ENCODE results near the gene CBR4. TPM values are rescaled to one million over a fixed set of nuclear protein-coding genes. Genes with fewer than 3 reads are reported as not detected.
"Not testable (repeated sequence)": the region's sequence is repeated elsewhere in the genome, so short reads cannot be mapped to it uniquely, and the experiment has no call there.

The CBR4 gene
- total RNA-seq, 1 donor from 2014 or later = 15.2 TPM

DNA sequence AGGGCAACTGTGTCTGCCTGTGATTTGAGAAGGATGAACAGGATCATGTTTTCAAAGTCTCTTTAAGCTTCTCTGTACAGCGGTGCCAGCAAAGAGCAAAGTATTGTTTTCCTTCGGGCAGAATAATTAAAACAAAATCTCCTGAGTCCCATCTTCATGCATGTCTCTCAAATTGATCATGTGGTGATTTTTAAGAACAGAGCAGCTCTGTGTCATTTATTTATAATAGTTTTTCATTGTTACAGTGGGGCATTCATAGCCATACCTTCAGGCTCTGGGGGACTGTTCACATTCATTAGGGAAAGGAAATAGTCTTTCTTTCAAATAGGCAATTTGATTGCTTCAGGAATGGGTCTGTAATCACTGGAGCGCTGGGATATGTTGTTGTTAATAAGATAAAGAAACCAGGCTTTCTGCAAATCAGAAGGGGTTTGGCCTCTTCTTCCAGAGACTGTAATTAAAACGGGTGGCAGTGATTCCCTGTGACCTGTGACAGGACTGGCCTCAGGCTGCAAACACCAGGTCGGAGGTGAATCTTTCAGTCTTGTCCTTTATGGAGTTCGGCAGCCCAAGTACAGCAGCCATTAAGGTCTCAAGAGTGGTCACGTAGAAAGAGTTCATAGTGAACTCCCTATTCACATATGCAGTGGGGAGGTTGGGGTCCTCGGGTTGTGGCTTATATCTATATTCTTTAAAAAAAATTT, 29.3 kb upstream of the CBR4 start:
- Mint-ChIP-seq H3K36me3 (ENCODE audit: low read depth) (no peaks in the 10 kb centered on the region), H3K9me3 (ENCODE audit: low read depth) (no peaks in the 10 kb centered on the region), H3K4me1 (ENCODE audit: low read depth) (no peaks in the 10 kb centered on the region), H3K4me3 (ENCODE audit: unreplicated experiment) (no peak overlapping the region), H3K27ac (ENCODE audit: unreplicated experiment) (no peak overlapping the region), H3K27me3 (ENCODE audit: low read depth) (no peaks in the 10 kb centered on the region)
- no peak for DNase-seq (ENCODE audit: low spot score)
- TF ChIP-seq, protein P1, sequence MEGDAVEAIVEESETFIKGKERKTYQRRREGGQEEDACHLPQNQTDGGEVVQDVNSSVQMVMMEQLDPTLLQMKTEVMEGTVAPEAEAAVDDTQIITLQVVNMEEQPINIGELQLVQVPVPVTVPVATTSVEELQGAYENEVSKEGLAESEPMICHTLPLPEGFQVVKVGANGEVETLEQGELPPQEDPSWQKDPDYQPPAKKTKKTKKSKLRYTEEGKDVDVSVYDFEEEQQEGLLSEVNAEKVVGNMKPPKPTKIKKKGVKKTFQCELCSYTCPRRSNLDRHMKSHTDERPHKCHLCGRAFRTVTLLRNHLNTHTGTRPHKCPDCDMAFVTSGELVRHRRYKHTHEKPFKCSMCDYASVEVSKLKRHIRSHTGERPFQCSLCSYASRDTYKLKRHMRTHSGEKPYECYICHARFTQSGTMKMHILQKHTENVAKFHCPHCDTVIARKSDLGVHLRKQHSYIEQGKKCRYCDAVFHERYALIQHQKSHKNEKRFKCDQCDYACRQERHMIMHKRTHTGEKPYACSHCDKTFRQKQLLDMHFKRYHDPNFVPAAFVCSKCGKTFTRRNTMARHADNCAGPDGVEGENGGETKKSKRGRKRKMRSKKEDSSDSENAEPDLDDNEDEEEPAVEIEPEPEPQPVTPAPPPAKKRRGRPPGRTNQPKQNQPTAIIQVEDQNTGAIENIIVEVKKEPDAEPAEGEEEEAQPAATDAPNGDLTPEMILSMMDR (IDR thresholded peaks at IDR 0.05) = no peak

DNA sequence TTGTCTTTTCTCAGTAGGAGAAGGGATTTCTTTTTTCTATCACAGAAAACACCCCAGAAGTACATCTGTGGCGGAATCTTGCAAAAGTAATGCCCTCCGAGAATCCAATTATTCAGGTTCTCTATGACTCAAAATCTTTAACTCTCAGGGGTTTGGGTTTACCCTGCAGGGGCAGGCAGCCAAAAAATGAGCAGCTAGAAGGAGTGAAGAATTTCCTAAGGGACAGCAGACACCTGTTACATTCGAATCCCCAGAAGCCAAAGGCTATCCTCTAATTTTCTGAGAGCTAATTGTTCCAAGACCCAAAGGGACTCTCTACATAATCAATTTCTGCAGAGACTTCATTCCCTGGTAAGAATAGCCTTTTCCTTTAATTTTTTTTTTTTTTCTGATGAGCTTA, 27.5 kb upstream of the CBR4 start:
- no peak for DNase-seq (ENCODE audit: low spot score)
- Mint-ChIP-seq H3K36me3 (ENCODE audit: low read depth) (no peaks in the 10 kb centered on the region), H3K27me3 (ENCODE audit: low read depth) (no peaks in the 10 kb centered on the region), H3K9me3 (ENCODE audit: low read depth) (no peaks in the 10 kb centered on the region), H3K27ac (ENCODE audit: unreplicated experiment) (no peak overlapping the region), H3K4me1 (ENCODE audit: low read depth) (no peaks in the 10 kb centered on the region), H3K4me3 (ENCODE audit: unreplicated experiment) (no peak overlapping the region)
- TF ChIP-seq, protein P1 (IDR thresholded peaks at IDR 0.05) = no peak

- not testable (repeated sequence) for DNase-seq (ENCODE audit: low spot score); H3K27me3 Mint-ChIP-seq (ENCODE audit: low read depth); H3K4me3 Mint-ChIP-seq (ENCODE audit: unreplicated experiment); H3K9me3 Mint-ChIP-seq (ENCODE audit: low read depth); H3K4me1 Mint-ChIP-seq (ENCODE audit: low read depth); H3K36me3 Mint-ChIP-seq (ENCODE audit: low read depth); H3K27ac Mint-ChIP-seq (ENCODE audit: unreplicated experiment)
Observed at GRCh38 chr4:169035871-169036620, 26.0 kb upstream of the CBR4 start.

DNA sequence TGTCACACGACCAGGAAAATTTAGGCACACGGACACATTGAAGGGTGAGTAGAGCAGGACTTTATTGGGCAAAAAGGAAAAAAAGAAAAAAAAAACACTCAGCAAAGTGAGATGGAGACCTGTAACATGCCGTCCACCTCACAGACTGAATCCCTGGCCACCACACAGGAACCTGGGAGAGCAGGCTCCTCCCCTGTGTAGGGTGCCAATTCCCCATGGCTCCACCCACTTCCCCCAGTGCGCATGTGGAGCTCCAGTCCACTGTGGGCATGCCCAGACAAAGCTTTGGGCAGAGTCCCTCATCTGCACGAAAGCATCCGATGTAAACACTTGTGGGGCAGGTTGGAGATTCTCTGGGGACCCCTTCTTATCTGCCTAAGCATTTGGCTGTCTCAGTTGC, 23.6 kb upstream of the CBR4 start:
- Mint-ChIP-seq H3K27ac (ENCODE audit: unreplicated experiment) (no peak overlapping the region), H3K4me3 (ENCODE audit: unreplicated experiment) (no peak overlapping the region), H3K27me3 (ENCODE audit: low read depth) (peaks cover 2% of the 10 kb centered on the region), H3K36me3 (ENCODE audit: low read depth) (no peaks in the 10 kb centered on the region), H3K4me1 (ENCODE audit: low read depth) (peaks cover 4% of the 10 kb centered on the region), H3K9me3 (ENCODE audit: low read depth) (no peaks in the 10 kb centered on the region)
- TF ChIP-seq, protein P1 (IDR thresholded peaks at IDR 0.05) = no peak
- DNase-seq (ENCODE audit: low spot score) = no peak

- Mint-ChIP-seq H3K4me3 (ENCODE audit: unreplicated experiment) (no peak overlapping the region), H3K4me1 (ENCODE audit: low read depth) (peaks cover 4% of the 10 kb centered on the region), H3K9me3 (ENCODE audit: low read depth) (peaks cover under 1% of the 10 kb centered on the region), H3K36me3 (ENCODE audit: low read depth) (no peaks in the 10 kb centered on the region), H3K27ac (ENCODE audit: unreplicated experiment) (peak overlapping the region; percentile 49), H3K27me3 (ENCODE audit: low read depth) (peaks cover 2% of the 10 kb centered on the region)
- TF ChIP-seq, protein P1 (IDR thresholded peaks at IDR 0.05) = no peak
- no peak for DNase-seq (ENCODE audit: low spot score)
Observed at GRCh38 chr4:169032883-169033645, 23.0 kb upstream of the CBR4 start.

All from chondrocyte (in vitro differentiated cells).